Endodermal cell (in vitro differentiated cells): ENCODE measurements around the gene SAMD4B. TPM values are rescaled to one million over a fixed set of nuclear protein-coding genes. Genes with fewer than 3 reads are reported as not detected.
"Not testable (repeated sequence)": the region's sequence is repeated elsewhere in the genome, so short reads cannot be mapped to it uniquely, and the experiment has no call there.

Experiments used
- DNase-seq: peaks from one replicate; pipeline ENCODE4 v3.0.0-alpha.2; 2017
- H3K27ac ChIP-seq: 2 replicates; pipeline ENCODE4 v1.5.1; 2013; ENCODE audit warnings: mild to moderate bottlenecking, low read depth, low read length, moderate library complexity
- H3K27me3 ChIP-seq: 2 replicates; pipeline ENCODE4 v1.6.1; 2013; ENCODE audit warnings: mild to moderate bottlenecking, low read length, moderate library complexity; ENCODE audit not compliant: insufficient read depth, control insufficient read depth, poor library complexity, severe bottlenecking
- H3K36me3 ChIP-seq: 2 replicates; pipeline ENCODE4 v1.7.0; 2013; ENCODE audit warnings: mild to moderate bottlenecking, low read length, moderate library complexity; ENCODE audit not compliant: control insufficient read depth, insufficient read depth
- H3K4me1 ChIP-seq: one replicate; pipeline ENCODE4 v1.7.0; 2013; ENCODE audit warnings: low read length; ENCODE audit not compliant: control insufficient read depth, insufficient read depth
- H3K4me3 ChIP-seq: 2 replicates; pipeline ENCODE4 v1.5.1; 2013; ENCODE audit warnings: mild to moderate bottlenecking, low read length, moderate library complexity
- H3K9ac ChIP-seq: 2 replicates; pipeline ENCODE4 v1.6.1; 2013; ENCODE audit warnings: mild to moderate bottlenecking, low read length, moderate library complexity; ENCODE audit not compliant: poor library complexity, severe bottlenecking; ENCODE audit errors: extremely low read depth
- H3K9me3 ChIP-seq: 2 replicates; pipeline ENCODE4 v1.6.1; 2013; ENCODE audit warnings: mild to moderate bottlenecking, low read length, moderate library complexity; ENCODE audit not compliant: control insufficient read depth
- H3K27ac Mint-ChIP-seq: 2 replicates; pipeline ENCODE4 v1.8.0; 2020; ENCODE audit warnings: mixed read lengths
- H3K27me3 Mint-ChIP-seq: 2 replicates; pipeline ENCODE4 v1.8.0; 2021; ENCODE audit warnings: mild to moderate bottlenecking, mixed read lengths; ENCODE audit not compliant: insufficient read depth
- H3K36me3 Mint-ChIP-seq: 2 replicates; pipeline ENCODE4 v1.8.0; 2020; ENCODE audit warnings: low read depth, mixed read lengths
- H3K4me1 Mint-ChIP-seq: 2 replicates; pipeline ENCODE4 v1.8.0; 2020; ENCODE audit warnings: mixed read lengths
- H3K4me3 Mint-ChIP-seq: 2 replicates; pipeline ENCODE4 v1.8.0; 2020; ENCODE audit warnings: mild to moderate bottlenecking, moderate library complexity, mixed read lengths
- H3K9me3 Mint-ChIP-seq: 2 replicates; pipeline ENCODE4 v1.8.0; 2020; ENCODE audit warnings: mild to moderate bottlenecking, mixed read lengths
- WGBS, 2 experiments: methylation state at CpG; one replicate each; pipeline versions ENCODE4 v1.1.5 to v1.1.7; 2013; ENCODE audit warnings: missing lambda C conversion rate in 2 of 2, mixed read lengths in 1 of 2; ENCODE audit not compliant: insufficient coverage in 1 of 2, insufficient read length in 1 of 2; 5-methylcytosine and 5-hydroxymethylcytosine counted together
- total RNA-seq, 2 donors: library from RNA; stranded (reverse); fragmentation: NEBNext Ultra II Directional in 1 of 2; extraction: Animal tissue kit (Norgen Biotek cat#: 25700) in 1 of 2; gene quantifications; 2 replicates in 1 of 2; 3 replicates in 1 of 2; pipeline ENCODE4 v1.2.1, GENCODE V29; 2021
- TF ChIP-seq, protein P1 (sequence below): fragments of 200-600 bp; sonication (generic); conservative IDR thresholded peaks from 2 replicates; pipeline ENCODE4 v1.5.0; 2021; ENCODE audit warnings: antibody characterized with exemption, mild to moderate bottlenecking

The SAMD4B gene
- total RNA-seq, 2 donors from 2014 or later, result 155 to 159 TPM

- TF ChIP-seq, protein P1, sequence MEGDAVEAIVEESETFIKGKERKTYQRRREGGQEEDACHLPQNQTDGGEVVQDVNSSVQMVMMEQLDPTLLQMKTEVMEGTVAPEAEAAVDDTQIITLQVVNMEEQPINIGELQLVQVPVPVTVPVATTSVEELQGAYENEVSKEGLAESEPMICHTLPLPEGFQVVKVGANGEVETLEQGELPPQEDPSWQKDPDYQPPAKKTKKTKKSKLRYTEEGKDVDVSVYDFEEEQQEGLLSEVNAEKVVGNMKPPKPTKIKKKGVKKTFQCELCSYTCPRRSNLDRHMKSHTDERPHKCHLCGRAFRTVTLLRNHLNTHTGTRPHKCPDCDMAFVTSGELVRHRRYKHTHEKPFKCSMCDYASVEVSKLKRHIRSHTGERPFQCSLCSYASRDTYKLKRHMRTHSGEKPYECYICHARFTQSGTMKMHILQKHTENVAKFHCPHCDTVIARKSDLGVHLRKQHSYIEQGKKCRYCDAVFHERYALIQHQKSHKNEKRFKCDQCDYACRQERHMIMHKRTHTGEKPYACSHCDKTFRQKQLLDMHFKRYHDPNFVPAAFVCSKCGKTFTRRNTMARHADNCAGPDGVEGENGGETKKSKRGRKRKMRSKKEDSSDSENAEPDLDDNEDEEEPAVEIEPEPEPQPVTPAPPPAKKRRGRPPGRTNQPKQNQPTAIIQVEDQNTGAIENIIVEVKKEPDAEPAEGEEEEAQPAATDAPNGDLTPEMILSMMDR, result no peak
- Histone ChIP-seq H3K27me3 (no peaks in the 10 kb centered on the region), H3K4me3 (no peak overlapping the region), H3K36me3 (no peaks in the 10 kb centered on the region), H3K4me1 (no peaks in the 10 kb centered on the region), H3K9me3 (no peaks in the 10 kb centered on the region), H3K27ac (no peak overlapping the region), H3K9ac (no peak overlapping the region)
- WGBS, 2 experiments, result 88 to 89% methylated on average over 3 to 5 of the region's 7 CpGs
- no peaks in the 10 kb centered on the region for H3K4me1 Mint-ChIP-seq
- no peak overlapping the region for H3K4me3 Mint-ChIP-seq
- peaks cover 12% of the 10 kb centered on the region for H3K27me3 Mint-ChIP-seq
- H3K36me3 Mint-ChIP-seq, result no peaks in the 10 kb centered on the region
- no peaks in the 10 kb centered on the region for H3K9me3 Mint-ChIP-seq
- DNase-seq, result no peak
- H3K27ac Mint-ChIP-seq, result no peak overlapping the region
Measured at GRCh38 chr19:39332293-39332692, 9.9 kb upstream of the SAMD4B start.

DNA sequence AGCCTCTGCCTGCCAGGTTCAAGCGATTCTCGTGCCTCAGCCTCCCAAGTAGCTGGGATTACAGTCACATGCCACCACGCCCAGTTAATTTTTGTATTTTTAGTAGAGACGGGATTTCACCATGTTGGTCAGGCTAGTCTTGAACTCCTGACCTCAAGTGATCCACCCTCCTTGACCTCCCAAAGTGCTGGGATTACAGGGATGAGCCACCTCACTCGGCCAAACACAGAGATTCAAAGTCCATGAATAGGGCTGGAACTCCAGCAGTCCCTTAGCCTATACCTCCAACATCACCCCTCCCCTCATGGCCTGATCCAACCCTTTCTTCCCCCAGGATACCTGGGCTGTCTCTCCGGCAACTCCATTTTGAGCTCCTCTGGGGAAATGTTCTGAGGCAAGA lies 9.5 kb upstream of the SAMD4B start:
- not testable (repeated sequence) for H3K9me3 ChIP-seq, H3K4me3 ChIP-seq, H3K4me1 Mint-ChIP-seq, H3K36me3 ChIP-seq, H3K9me3 Mint-ChIP-seq, H3K9ac ChIP-seq, H3K4me1 ChIP-seq, H3K27ac Mint-ChIP-seq, H3K27ac ChIP-seq, DNase-seq, H3K4me3 Mint-ChIP-seq, H3K27me3 ChIP-seq, H3K36me3 Mint-ChIP-seq
- H3K27me3 Mint-ChIP-seq, result peaks cover 15% of the 10 kb centered on the region
- 70 to 89% methylated on average over 3 to 6 of the region's 6 CpGs for WGBS, 2 experiments

- H3K9me3 ChIP-seq, result no peaks in the 10 kb centered on the region
- no peak overlapping the region for H3K4me3 ChIP-seq
- 91 to 97% methylated on average over 6 of the region's 6 CpGs for WGBS, 2 experiments
- Mint-ChIP-seq H3K36me3 (no peaks in the 10 kb centered on the region), H3K4me1 (no peaks in the 10 kb centered on the region), H3K27me3 (peaks cover 19% of the 10 kb centered on the region), H3K4me3 (no peak overlapping the region), H3K9me3 (no peaks in the 10 kb centered on the region), H3K27ac (no peak overlapping the region)
- no peaks in the 10 kb centered on the region for H3K4me1 ChIP-seq
- no peak overlapping the region for H3K9ac ChIP-seq
- no peaks in the 10 kb centered on the region for H3K36me3 ChIP-seq
- H3K27me3 ChIP-seq, result no peaks in the 10 kb centered on the region
- TF ChIP-seq, protein P1, result no peak
- DNase-seq, result no peak
- H3K27ac ChIP-seq, result no peak overlapping the region
Measured at GRCh38 chr19:39333507-39333906, 8.7 kb upstream of the SAMD4B start.

- Mint-ChIP-seq H3K9me3 (no peaks in the 10 kb centered on the region), H3K27ac (no peak overlapping the region), H3K4me1 (no peaks in the 10 kb centered on the region), H3K4me3 (no peak overlapping the region), H3K36me3 (no peaks in the 10 kb centered on the region), H3K27me3 (peaks cover 17% of the 10 kb centered on the region)
- no peak overlapping the region for H3K4me3 ChIP-seq
- H3K9me3 ChIP-seq, result no peaks in the 10 kb centered on the region
- TF ChIP-seq, protein P1, result no peak
- WGBS, 2 experiments, result 89 to 94% methylated on average over 5 of the region's 5 CpGs
- no peaks in the 10 kb centered on the region for H3K27me3 ChIP-seq
- H3K4me1 ChIP-seq, result no peaks in the 10 kb centered on the region
- no peaks in the 10 kb centered on the region for H3K36me3 ChIP-seq
- no peak overlapping the region for H3K9ac ChIP-seq
- DNase-seq, result no peak
- H3K27ac ChIP-seq, result no peak overlapping the region
Measured at GRCh38 chr19:39334444-39334976, 7.7 kb upstream of the SAMD4B start.
